ENCODE measurements around the gene RADX. TPM values are rescaled to one million over a fixed set of nuclear protein-coding genes. Genes with fewer than 3 reads are reported as not detected.

Gene RADX
- total and polyA plus RNA-seq, 2 experiments from 2014 or later = 1.9 to 6.7 TPM

DNA sequence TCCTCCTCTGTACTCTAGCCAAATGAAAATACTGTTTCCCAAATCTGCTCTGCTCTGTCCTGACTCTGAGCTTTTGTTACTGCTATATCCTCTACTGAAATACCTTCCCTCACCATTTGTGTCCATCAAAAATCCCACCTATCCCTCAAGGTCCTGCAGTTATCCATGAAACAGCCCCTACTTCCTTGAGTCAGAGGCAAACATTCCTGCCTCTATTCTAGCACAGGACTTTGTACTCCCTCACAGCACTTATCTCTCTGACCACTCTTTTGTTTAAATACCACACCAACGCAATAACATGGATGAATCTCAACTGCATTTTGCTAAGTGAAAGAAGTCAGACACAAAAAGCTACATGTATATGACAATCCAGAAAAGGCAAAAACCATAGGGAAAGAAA lies 104.2 kb downstream of the RADX start:
- no peaks in the 10 kb centered on the region for H3F3A ChIP-seq (replicated peaks; ENCODE audit: low read depth)
- no peak overlapping the region for H3K4me3 ChIP-seq
- Mint-ChIP-seq H3K4me1 (no peaks in the 10 kb centered on the region; the same call in 2 of the 3 replicates), H3K9me3 (no peaks in the 10 kb centered on the region), H3K27me3 (ENCODE audit: insufficient read depth, low read depth, poor library complexity) (no peaks in the 10 kb centered on the region), H3K4me3 (no peak overlapping the region), H3K27ac (no peak overlapping the region), H3K36me3 (ENCODE audit: low read depth) (no peaks in the 10 kb centered on the region)
- H3K9me2 ChIP-seq (ENCODE audit: insufficient read depth) = no peaks in the 10 kb centered on the region
- DNase-seq (ENCODE audit: low spot score) = no peak
- no peaks in the 10 kb centered on the region for H3K4me1 ChIP-seq (ENCODE audit: insufficient read depth)
- no peaks in the 10 kb centered on the region for H3K27me3 ChIP-seq (ENCODE audit: insufficient read depth)
- TF ChIP-seq, protein P1, sequence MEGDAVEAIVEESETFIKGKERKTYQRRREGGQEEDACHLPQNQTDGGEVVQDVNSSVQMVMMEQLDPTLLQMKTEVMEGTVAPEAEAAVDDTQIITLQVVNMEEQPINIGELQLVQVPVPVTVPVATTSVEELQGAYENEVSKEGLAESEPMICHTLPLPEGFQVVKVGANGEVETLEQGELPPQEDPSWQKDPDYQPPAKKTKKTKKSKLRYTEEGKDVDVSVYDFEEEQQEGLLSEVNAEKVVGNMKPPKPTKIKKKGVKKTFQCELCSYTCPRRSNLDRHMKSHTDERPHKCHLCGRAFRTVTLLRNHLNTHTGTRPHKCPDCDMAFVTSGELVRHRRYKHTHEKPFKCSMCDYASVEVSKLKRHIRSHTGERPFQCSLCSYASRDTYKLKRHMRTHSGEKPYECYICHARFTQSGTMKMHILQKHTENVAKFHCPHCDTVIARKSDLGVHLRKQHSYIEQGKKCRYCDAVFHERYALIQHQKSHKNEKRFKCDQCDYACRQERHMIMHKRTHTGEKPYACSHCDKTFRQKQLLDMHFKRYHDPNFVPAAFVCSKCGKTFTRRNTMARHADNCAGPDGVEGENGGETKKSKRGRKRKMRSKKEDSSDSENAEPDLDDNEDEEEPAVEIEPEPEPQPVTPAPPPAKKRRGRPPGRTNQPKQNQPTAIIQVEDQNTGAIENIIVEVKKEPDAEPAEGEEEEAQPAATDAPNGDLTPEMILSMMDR (conservative IDR thresholded peaks at IDR 0.05; ENCODE audit: low read depth in 2 of 2) = no peak
- TF ChIP-seq STAT1 (IDR thresholded peaks at IDR 0.05; ENCODE audit: unreplicated experiment) = no peak
- TF ChIP-seq, protein P2, sequence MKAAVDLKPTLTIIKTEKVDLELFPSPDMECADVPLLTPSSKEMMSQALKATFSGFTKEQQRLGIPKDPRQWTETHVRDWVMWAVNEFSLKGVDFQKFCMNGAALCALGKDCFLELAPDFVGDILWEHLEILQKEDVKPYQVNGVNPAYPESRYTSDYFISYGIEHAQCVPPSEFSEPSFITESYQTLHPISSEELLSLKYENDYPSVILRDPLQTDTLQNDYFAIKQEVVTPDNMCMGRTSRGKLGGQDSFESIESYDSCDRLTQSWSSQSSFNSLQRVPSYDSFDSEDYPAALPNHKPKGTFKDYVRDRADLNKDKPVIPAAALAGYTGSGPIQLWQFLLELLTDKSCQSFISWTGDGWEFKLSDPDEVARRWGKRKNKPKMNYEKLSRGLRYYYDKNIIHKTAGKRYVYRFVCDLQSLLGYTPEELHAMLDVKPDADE (IDR thresholded peaks at IDR 0.05) = no peak
- TF ChIP-seq POLR2AphosphoS5 (IDR thresholded peaks at IDR 0.05; ENCODE audit: low read depth) = no peak
- no peak overlapping the region for H3K4me2 ChIP-seq
- H4K20me1 ChIP-seq (replicated peaks; ENCODE audit: insufficient read depth) = no peaks in the 10 kb centered on the region
- no peaks in the 10 kb centered on the region for H3K36me3 ChIP-seq (ENCODE audit: insufficient read depth)
- no peaks in the 10 kb centered on the region for H3K79me2 ChIP-seq (replicated peaks; ENCODE audit: insufficient read depth)
- no peak overlapping the region for H3K27ac ChIP-seq (ENCODE audit: low read depth)
- no peak overlapping the region for H2AFZ ChIP-seq
- no peak for ATAC-seq

- ATAC-seq (no peak), DNase-seq (ENCODE audit: low spot score) (no peak)
- Histone ChIP-seq H2AFZ (no peak overlapping the region), H3F3A (replicated peaks; ENCODE audit: low read depth) (no peaks in the 10 kb centered on the region), H3K4me2 (no peak overlapping the region), H3K9me2 (ENCODE audit: insufficient read depth) (no peaks in the 10 kb centered on the region), H3K79me2 (replicated peaks; ENCODE audit: insufficient read depth) (no peaks in the 10 kb centered on the region), H3K27ac (ENCODE audit: low read depth) (no peak overlapping the region), H3K36me3 (ENCODE audit: insufficient read depth) (no peaks in the 10 kb centered on the region), H3K4me1 (ENCODE audit: insufficient read depth) (no peaks in the 10 kb centered on the region), H3K4me3 (no peak overlapping the region), H3K27me3 (ENCODE audit: insufficient read depth) (no peaks in the 10 kb centered on the region), H4K20me1 (replicated peaks; ENCODE audit: insufficient read depth) (no peaks in the 10 kb centered on the region)
- no peaks in the 10 kb centered on the region for H3K9me3 Mint-ChIP-seq
- H3K27me3 Mint-ChIP-seq (ENCODE audit: insufficient read depth, low read depth, poor library complexity) = no peaks in the 10 kb centered on the region
- no peaks in the 10 kb centered on the region; the same call in 2 of the 3 replicates for H3K4me1 Mint-ChIP-seq
- H3K27ac Mint-ChIP-seq = no peak overlapping the region
- H3K4me3 Mint-ChIP-seq = no peak overlapping the region
- no peaks in the 10 kb centered on the region for H3K36me3 Mint-ChIP-seq (ENCODE audit: low read depth)
- TF ChIP-seq NANOG (IDR thresholded peaks at IDR 0.05; ENCODE audit: borderline replicate concordance) = no peak
- no peak for TF ChIP-seq EZH2 (IDR thresholded peaks at IDR 0.05; ENCODE audit: low read depth, unreplicated experiment)
- TF ChIP-seq ZNF331 (CRISPR knock-in tag; IDR thresholded peaks at IDR 0.05; ENCODE audit: low read depth) = no peak
- TF ChIP-seq, protein P3, sequence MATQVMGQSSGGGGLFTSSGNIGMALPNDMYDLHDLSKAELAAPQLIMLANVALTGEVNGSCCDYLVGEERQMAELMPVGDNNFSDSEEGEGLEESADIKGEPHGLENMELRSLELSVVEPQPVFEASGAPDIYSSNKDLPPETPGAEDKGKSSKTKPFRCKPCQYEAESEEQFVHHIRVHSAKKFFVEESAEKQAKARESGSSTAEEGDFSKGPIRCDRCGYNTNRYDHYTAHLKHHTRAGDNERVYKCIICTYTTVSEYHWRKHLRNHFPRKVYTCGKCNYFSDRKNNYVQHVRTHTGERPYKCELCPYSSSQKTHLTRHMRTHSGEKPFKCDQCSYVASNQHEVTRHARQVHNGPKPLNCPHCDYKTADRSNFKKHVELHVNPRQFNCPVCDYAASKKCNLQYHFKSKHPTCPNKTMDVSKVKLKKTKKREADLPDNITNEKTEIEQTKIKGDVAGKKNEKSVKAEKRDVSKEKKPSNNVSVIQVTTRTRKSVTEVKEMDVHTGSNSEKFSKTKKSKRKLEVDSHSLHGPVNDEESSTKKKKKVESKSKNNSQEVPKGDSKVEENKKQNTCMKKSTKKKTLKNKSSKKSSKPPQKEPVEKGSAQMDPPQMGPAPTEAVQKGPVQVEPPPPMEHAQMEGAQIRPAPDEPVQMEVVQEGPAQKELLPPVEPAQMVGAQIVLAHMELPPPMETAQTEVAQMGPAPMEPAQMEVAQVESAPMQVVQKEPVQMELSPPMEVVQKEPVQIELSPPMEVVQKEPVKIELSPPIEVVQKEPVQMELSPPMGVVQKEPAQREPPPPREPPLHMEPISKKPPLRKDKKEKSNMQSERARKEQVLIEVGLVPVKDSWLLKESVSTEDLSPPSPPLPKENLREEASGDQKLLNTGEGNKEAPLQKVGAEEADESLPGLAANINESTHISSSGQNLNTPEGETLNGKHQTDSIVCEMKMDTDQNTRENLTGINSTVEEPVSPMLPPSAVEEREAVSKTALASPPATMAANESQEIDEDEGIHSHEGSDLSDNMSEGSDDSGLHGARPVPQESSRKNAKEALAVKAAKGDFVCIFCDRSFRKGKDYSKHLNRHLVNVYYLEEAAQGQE (IDR thresholded peaks at IDR 0.05; ENCODE audit: unreplicated experiment) = no peak
- no peak for TF ChIP-seq STAT1 (IDR thresholded peaks at IDR 0.05; ENCODE audit: unreplicated experiment)
- no peak for TF ChIP-seq POLR2AphosphoS5 (IDR thresholded peaks at IDR 0.05; ENCODE audit: low read depth)
- TF ChIP-seq CREB1 (CRISPR knock-in tag; IDR thresholded peaks at IDR 0.05; ENCODE audit: low read depth) = no peak
- TF ChIP-seq, protein P2 (IDR thresholded peaks at IDR 0.05) = no peak
- TF ChIP-seq, protein P1 (conservative IDR thresholded peaks at IDR 0.05; ENCODE audit: low read depth in 2 of 2) = no peak
- no peak for TF ChIP-seq JUNB (IDR thresholded peaks at IDR 0.05; ENCODE audit: unreplicated experiment)
Observed at GRCh38 chrX:106716463-106716862, 104.7 kb downstream of the RADX start.

Measured in GM23338 (cell line).